GM04504 (cell line): Measurements from ENCODE around the gene NFATC2IP.

ENCODE experiments used
- DNase-seq: peaks from one replicate; pipeline ENCODE4 v3.0.0-alpha.2; 2012; ENCODE audit warnings: low read depth

The NFATC2IP gene

DNA sequence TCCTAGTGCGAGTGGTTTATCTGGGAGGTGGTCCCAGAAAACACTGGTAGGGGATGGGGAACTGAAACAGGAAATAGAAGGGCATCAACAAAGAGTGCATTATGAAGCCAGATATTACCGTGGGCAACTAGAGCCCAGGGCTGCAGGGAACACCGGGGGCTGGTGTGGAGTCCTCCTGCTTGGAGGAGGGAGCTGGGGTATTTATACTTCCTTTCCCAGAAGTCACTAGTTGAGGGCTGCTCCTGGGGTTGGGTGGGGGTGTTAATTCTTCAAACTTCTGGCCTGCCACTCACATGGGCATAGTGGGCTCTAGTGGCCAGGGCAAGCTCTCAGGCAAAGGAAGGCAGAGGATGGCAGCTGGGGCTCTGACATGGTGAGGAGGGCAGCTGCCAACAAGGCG is 48.8 kb downstream of the NFATC2IP start:
- no peak for DNase-seq

DNA sequence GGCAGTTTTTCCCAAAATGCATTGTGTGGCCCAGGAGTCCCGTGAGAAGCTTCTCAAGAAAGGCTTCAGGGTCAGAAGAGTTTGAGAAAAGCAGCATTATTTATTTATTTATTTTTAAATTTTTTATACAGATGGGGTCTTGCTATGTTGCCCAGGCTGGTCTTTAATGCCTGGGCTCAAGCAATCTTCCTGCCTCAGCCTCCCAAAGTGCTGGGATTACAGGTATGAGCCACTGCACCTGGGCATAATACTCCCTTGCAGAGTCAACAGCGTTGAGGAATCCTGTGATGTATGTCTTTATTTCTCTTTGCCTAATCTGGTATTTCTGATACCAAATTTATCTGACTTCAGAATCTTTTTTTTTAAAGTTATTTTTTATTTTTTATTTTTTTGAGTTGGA is 49.3 kb downstream of the NFATC2IP start:
- no peak for DNase-seq

DNA sequence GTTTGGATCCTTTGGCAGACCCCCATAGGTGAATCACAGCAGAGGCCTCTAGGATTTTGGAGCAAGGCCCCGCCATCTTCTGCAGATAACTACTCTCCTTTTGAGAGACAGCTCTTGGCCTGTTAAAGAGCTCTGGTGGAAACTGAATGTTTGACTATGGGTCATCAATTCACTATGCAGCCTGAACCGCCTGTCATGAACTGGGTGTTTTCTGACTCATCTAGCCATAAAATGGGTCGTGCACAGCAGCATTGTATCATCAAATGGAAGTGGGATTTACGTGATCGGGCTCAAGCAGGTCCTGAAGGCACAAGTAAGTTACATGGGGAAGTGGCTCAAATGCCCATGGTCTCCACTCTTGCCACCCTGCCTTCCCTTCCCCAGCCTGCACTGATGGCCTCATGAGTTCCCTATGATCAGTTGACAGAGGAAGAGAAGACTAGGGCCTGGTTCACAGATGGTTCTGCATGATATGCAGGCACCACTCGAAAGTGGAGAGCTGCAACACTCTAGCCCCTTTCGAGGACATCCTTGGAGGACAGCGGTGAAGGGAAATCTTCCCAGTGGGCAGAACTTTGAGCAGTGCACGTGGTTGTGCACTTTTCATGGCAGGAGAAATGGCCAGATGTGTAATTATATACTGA is 53.9 kb downstream of the NFATC2IP start:
- peak; percentile 49 for DNase-seq

DNA sequence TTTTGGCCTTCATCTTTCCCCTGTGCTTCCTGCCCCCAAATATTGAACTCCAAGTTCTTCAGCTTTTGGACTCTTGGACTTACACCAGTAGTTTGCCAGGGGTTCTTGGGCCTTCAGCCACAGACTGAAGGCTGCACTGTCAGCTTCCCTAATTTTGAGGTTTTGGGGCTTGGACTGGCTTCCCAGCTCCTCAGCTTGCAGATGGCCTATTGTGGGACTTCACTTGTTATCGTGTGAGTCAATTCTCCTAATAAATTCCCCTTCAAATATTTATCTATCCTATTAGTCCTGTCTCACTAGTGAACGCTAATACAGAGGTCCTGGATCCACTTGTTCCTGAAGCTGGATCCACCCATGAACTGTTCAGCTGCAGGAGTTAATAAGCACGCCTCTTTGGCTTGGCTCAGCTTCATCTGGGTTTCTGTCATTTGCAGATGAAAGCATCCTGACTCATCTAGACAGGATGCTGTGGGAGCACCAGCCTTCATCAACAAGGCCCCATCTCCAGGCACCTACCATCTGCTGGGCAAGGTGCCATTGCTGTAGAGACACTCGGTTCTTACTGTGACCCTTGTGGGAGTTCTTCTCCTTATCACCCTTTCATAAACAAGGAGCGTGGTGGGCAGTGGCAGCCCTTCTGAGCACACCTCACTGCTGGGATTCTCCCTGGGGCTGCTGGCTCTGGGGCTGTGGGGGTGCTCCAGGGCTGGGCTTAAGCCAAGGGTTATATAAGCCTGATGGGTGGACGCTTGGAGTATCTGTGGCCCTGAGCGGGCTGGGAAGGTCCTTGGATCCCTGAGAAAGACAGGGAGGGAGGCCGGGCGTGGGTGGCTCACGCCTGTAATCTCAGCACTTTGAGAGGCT is 57.2 kb downstream of the NFATC2IP start:
- peak; percentile 73 for DNase-seq

DNA sequence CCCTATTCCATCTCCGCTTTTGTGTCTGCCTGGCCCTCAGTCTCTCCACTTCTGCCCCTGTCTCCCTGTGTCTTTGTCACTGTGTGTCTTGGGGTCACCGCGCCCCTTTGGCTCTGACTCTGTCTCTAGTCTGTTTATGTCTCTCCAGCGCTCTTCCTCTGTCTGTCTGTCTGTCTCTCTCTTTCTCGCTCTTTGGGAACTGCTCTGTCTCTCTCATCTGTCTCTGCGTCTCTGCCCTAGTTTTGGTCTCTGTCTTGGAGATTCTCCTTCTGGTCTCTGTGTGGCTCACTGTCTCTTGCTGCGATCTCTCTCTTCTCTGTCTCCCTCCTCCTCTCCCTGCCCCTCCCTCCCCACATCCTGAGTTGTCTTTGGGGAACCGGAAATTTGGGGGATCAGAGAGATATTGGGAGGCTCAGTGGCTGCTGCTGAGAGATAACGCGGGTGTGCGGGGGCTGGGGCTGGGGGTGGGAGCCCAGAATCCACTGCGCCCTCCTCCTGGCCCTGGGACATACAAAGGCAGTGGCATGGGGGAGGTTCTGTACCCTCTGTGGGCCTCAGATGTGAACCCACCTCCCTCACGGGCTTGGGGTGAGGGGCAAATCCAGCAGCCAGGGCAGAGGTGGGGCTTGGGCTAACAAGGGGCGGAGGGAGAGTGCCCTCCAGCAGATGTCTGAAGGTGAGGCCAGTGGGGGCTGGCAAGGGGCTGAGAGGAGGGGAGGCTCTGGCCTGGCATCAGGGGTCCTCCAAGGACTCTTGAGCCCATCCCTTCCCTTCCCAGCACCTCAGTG is 58.5 kb downstream of the NFATC2IP start:
- DNase-seq, result no peak

DNA sequence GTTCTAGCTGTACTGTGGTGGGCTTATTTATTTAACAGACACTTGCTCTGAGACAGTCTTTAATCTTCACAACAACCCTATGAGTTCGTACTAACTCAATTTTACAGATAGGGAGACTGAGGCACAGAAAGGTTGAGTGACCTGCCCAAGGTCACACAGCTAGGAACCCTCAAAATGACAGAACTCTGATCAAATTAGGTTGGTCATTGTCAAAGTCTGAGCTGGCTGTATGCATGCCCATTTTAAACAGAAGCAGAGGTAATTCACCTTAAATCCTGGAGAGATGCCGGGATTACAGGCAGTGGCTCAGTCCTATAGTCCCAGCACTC is 59.1 kb downstream of the NFATC2IP start:
- no peak for DNase-seq

DNA sequence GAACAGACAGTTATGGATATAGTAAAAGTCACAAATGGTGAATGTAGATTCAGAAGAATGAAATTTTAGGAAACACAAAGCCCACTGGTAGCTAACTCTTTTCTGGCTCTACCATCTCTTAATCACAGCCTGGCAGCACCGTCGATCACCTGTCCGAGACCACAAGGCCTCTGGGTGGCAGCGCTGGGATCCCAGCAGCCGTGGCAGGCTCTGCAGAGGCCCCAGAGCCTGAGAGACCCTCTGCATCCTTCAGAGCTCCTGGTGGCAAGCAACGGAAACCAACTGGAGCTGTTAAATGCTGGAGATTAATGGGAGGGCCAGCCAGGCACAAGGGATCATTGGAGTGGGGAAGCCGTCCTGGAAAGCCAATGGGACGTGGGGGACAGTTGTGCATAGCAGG is 60.4 kb downstream of the NFATC2IP start:
- DNase-seq, result no peak

DNA sequence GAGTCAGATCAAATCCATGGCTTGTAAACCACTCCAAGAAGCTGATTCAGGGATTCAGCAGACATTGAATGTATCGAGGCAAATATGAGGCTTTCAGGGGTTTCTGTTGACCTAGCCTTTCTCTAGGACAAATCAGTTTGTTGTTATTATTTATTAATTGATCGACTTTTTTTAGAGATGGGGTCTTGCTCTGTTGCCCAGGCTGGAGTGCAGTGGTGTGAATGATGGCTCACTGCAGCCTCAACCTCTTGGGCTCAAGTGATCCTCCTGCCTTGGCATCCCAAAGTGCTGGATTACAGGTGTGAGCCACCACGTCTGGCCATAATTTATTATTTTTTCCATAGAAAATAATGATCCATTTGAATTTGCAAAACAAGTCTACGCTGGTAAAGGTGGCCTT is 61.1 kb downstream of the NFATC2IP start:
- no peak for DNase-seq

DNA sequence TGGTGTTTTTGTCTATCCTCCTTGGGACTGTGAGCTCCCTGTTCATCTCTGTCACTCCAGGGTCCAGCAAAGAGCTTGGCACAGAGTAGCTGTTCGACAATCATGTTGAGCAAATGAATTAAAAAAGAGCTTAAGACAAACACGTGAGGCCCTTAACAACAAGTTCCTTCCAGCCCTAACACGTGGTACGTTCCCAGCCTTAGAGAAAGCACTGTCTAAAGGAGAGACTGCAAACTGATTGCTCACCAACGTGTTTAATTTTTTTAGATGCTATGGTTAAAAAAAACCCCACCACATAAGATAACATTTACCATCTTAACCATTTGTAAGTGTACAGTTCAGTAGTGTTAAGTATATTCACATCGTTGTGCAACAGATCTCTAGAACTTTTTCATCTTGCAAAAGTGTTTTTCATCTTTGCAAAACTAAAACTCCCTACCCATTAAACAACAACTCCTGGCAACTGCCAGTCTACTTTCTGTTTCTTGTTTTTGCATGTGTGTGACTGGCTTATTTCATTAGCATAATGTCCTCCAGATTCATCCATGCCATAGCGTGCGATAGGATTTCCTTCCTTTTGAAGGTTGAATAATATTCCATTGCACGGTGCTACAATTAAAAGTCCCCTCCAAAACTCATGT is 62.3 kb downstream of the NFATC2IP start:
- DNase-seq, result no peak

DNA sequence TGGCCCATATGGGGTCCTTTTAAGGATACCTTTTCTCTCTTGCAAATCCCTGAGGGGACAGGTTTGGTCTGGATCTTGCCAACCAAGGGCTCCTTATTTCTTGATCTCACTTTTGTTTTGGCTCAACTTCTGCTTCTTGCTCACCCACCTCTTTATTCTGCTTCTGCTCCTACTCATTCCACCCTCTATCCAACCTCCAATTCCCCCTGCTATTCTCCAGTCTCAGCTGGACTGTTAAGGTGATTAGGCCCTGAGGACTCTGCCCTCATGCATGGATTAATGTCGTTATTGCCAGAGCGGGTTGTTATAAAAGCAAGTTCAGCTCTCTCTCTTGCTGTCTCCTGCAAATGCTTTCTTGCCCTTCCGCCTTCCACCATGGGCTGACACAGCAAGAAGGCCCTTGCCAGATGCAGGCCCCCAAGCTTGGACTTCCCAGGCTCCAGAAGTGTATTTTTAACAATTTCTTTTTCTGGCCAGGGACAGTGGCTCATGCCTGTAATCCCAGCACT is 63.9 kb downstream of the NFATC2IP start:
- DNase-seq, result no peak
